Liver (tissue), 9 donors: ENCODE results near the gene NTM. TPM values are rescaled to one million over a fixed set of nuclear protein-coding genes. Genes with fewer than 3 reads are reported as not detected.

Experiments used
- DNase-seq: peaks from one replicate; pipeline ENCODE4 v3.0.0-alpha.2; 2017; ENCODE audit warnings: low spot score
- H3K27ac ChIP-seq, 2 donors: one replicate each; pipeline ENCODE4 v1.7.0; 2013; ENCODE audit warnings: inconsistent platforms in 2 of 2, low read length in 2 of 2, control low read depth in 1 of 2, low read depth in 1 of 2, mild to moderate bottlenecking in 1 of 2
- H3K27me3 ChIP-seq, 4 donors: one replicate each; pipeline versions ENCODE4 v1.6.1 to v1.7.0; 2013; ENCODE audit warnings: low read length in 3 of 4, inconsistent platforms in 1 of 4, mild to moderate bottlenecking in 1 of 4, moderate library complexity in 1 of 4; ENCODE audit not compliant: control insufficient read depth in 4 of 4, insufficient read depth in 4 of 4
- H3K36me3 ChIP-seq, 4 donors: one replicate each; pipeline versions ENCODE4 v1.6.1 to v1.7.0; 2013; ENCODE audit warnings: low read length in 3 of 4, mild to moderate bottlenecking in 3 of 4, low read depth in 1 of 4, moderate library complexity in 1 of 4; ENCODE audit not compliant: control insufficient read depth in 4 of 4, insufficient read depth in 3 of 4
- H3K4me1 ChIP-seq, 4 donors: one replicate each; pipeline versions ENCODE4 v1.6.1 to v1.7.0; 2013; ENCODE audit warnings: low read length in 3 of 4, mild to moderate bottlenecking in 3 of 4, moderate library complexity in 1 of 4; ENCODE audit not compliant: control insufficient read depth in 4 of 4, insufficient read depth in 4 of 4
- H3K4me3 ChIP-seq, 3 donors: one replicate each; pipeline versions ENCODE4 v1.6.1 to v1.7.0; 2013; ENCODE audit warnings: low read length in 3 of 3, control low read depth in 1 of 3, low read depth in 1 of 3, mild to moderate bottlenecking in 1 of 3
- H3K9ac ChIP-seq, 2 donors: one replicate each; pipeline ENCODE4 v1.7.0; 2013; ENCODE audit warnings: low read length in 2 of 2, mild to moderate bottlenecking in 2 of 2, moderate library complexity in 2 of 2, control low read depth in 1 of 2, low read depth in 1 of 2
- H3K9me3 ChIP-seq, 4 donors: one replicate each; pipeline versions ENCODE4 v1.6.1 to v1.7.0; 2013; ENCODE audit warnings: low read length in 3 of 4; ENCODE audit not compliant: control insufficient read depth in 4 of 4
- FOXA1 ChIP-seq: IDR thresholded peaks from 2 replicates; pipeline ENCODE4 v1.6.1; 2016; ENCODE audit warnings: antibody characterized with exemption
- GABPA ChIP-seq, 2 donors: IDR thresholded peaks in 1 of 2; conservative IDR thresholded peaks in 1 of 2; 2 replicates each; pipeline ENCODE4 v1.6.1; 2016; ENCODE audit warnings: antibody characterized with exemption in 2 of 2, mild to moderate bottlenecking in 1 of 2, moderate library complexity in 1 of 2
- HNF4A ChIP-seq, 2 donors: conservative IDR thresholded peaks; 2 replicates each; pipeline ENCODE4 v1.6.1; 2016; ENCODE audit warnings: antibody characterized with exemption in 2 of 2, mild to moderate bottlenecking in 2 of 2
- HNF4G ChIP-seq: IDR thresholded peaks from 2 replicates; pipeline ENCODE4 v1.6.1; 2016; ENCODE audit warnings: antibody characterized with exemption
- JUND ChIP-seq, 2 donors: IDR thresholded peaks; 2 replicates each; pipeline ENCODE4 v1.6.1; 2016; ENCODE audit warnings: antibody characterized with exemption in 2 of 2
- NR2F2 ChIP-seq: IDR thresholded peaks from 2 replicates; pipeline ENCODE4 v1.6.1; 2016; ENCODE audit warnings: antibody characterized with exemption
- RAD21 ChIP-seq, 2 donors: IDR thresholded peaks; 2 replicates each; pipeline ENCODE4 v1.6.1; 2016; ENCODE audit warnings: antibody characterized with exemption in 2 of 2, mild to moderate bottlenecking in 2 of 2
- SP1 ChIP-seq: IDR thresholded peaks from 2 replicates; pipeline ENCODE4 v1.6.1; 2018; ENCODE audit warnings: antibody characterized with exemption, mild to moderate bottlenecking
- TAF1 ChIP-seq: conservative IDR thresholded peaks from 2 replicates; pipeline ENCODE4 v1.6.1; 2016; ENCODE audit warnings: antibody characterized with exemption, mild to moderate bottlenecking
- YY1 ChIP-seq: IDR thresholded peaks from 2 replicates; pipeline ENCODE4 v1.6.1; 2016; ENCODE audit warnings: antibody characterized with exemption, mild to moderate bottlenecking
- WGBS: extraction: QIAGEN DNeasy Blood & Tissue Kit; methylation state at CpG from one replicate; pipeline ENCODE4 v1.1.7; 2013; 5-methylcytosine and 5-hydroxymethylcytosine counted together
- polyA plus RNA-seq, 2 donors: library from polyadenylated mRNA; stranded (reverse) in 1 of 2; unstranded in 1 of 2; fragments of 200-250 nt in 1 of 2; fragments of >200 nt in 1 of 2; fragmentation: Nextera tagmentation in 1 of 2; extraction: Ambion mirVana in 1 of 2; gene quantifications; one replicate each; pipeline versions ENCODE4 v1.2.1 to v1.2.3, GENCODE V29; 2013 to 2015
- total RNA-seq, 2 donors: library from RNA; depleted of rRNA; stranded (reverse); fragments of >200 nt; gene quantifications; one replicate each; pipeline ENCODE4 v1.2.3, GENCODE V29; 2014
- TF ChIP-seq, protein P1 (sequence below): IDR thresholded peaks from 2 replicates; pipeline ENCODE4 v1.6.1; 2016; ENCODE audit warnings: antibody characterized with exemption
- TF ChIP-seq, protein P2 (sequence below): IDR thresholded peaks from 2 replicates; pipeline ENCODE4 v1.6.1; 2016; ENCODE audit warnings: antibody characterized with exemption
- TF ChIP-seq, protein P3 (sequence below): fragments of 150-350 bp; IDR thresholded peaks from 2 replicates; pipeline ENCODE4 v1.5.1; 2017; ENCODE audit warnings: improper control_type of control experiment, low read depth, low read length; ENCODE audit not compliant: missing input control
- donor health status: healthy.
- donor health status: healthy.
- donor health status: healthy.
- donor health status: healthy.
- donor health status: healthy.

The NTM gene
- total and polyA plus RNA-seq, 4 donors: 0.08 to 1.1 (median 0.08) TPM; not detected in 1

DNA sequence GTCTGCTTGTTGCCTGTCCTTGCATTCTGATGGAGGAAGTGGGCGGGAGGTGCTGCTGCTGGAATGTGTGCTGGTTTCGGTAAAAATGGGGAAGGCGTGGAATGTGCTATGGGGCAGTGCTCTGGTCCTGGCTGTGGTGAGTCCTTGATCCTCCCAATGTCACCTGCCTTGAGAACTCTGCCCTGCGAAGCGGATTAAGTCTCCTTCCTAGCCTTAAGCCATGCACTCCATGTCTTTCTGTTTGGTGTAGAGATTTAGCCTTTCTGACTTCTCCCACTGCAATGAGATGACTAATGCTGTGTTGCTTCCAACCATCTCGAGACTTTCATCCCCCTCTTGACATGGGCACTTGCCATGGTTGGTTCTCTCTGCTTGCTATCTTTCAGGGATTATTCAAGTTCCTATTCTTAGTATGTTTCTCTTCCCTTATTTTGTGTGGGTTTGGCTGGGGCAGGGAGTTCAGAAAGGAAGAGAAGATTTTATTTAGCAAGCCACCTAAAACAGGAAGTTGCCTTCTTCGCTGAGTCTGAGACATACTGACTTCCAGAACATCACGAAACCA, 687.9 kb downstream of the NTM start:
- TF ChIP-seq TAF1: no peak
- TF ChIP-seq RAD21 (IDR thresholded peaks at IDR 0.05): no peak
- TF ChIP-seq, protein P1, sequence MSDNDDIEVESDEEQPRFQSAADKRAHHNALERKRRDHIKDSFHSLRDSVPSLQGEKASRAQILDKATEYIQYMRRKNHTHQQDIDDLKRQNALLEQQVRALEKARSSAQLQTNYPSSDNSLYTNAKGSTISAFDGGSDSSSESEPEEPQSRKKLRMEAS: no peak
- TF ChIP-seq, protein P2, sequence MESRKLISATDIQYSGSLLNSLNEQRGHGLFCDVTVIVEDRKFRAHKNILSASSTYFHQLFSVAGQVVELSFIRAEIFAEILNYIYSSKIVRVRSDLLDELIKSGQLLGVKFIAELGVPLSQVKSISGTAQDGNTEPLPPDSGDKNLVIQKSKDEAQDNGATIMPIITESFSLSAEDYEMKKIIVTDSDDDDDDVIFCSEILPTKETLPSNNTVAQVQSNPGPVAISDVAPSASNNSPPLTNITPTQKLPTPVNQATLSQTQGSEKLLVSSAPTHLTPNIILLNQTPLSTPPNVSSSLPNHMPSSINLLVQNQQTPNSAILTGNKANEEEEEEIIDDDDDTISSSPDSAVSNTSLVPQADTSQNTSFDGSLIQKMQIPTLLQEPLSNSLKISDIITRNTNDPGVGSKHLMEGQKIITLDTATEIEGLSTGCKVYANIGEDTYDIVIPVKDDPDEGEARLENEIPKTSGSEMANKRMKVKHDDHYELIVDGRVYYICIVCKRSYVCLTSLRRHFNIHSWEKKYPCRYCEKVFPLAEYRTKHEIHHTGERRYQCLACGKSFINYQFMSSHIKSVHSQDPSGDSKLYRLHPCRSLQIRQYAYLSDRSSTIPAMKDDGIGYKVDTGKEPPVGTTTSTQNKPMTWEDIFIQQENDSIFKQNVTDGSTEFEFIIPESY: no peak
- TF ChIP-seq, protein P3, sequence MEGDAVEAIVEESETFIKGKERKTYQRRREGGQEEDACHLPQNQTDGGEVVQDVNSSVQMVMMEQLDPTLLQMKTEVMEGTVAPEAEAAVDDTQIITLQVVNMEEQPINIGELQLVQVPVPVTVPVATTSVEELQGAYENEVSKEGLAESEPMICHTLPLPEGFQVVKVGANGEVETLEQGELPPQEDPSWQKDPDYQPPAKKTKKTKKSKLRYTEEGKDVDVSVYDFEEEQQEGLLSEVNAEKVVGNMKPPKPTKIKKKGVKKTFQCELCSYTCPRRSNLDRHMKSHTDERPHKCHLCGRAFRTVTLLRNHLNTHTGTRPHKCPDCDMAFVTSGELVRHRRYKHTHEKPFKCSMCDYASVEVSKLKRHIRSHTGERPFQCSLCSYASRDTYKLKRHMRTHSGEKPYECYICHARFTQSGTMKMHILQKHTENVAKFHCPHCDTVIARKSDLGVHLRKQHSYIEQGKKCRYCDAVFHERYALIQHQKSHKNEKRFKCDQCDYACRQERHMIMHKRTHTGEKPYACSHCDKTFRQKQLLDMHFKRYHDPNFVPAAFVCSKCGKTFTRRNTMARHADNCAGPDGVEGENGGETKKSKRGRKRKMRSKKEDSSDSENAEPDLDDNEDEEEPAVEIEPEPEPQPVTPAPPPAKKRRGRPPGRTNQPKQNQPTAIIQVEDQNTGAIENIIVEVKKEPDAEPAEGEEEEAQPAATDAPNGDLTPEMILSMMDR: no peak
- no peak for TF ChIP-seq NR2F2
- no peak for TF ChIP-seq HNF4A (conservative IDR thresholded peaks at IDR 0.05)
- no peak for TF ChIP-seq YY1
- no peak for TF ChIP-seq JUND (IDR thresholded peaks at IDR 0.05)
- no peak for TF ChIP-seq HNF4G
- no peak for TF ChIP-seq GABPA (IDR thresholded peaks at IDR 0.05 in 1 of 2, conservative IDR thresholded peaks at IDR 0.05 in 1 of 2)
- DNase-seq: no peak
- H3K27me3 ChIP-seq: peaks cover 0 to 11% (median 0%) of the 10 kb centered on the region in 4 donors
- H3K4me1 ChIP-seq: no peaks in the 10 kb centered on the region
- no peaks in the 10 kb centered on the region for H3K36me3 ChIP-seq
- 61% methylated on average over 8 of the region's 8 CpGs for WGBS
- no peaks in the 10 kb centered on the region for H3K9me3 ChIP-seq
- H3K27ac ChIP-seq: no peak overlapping the region
- H3K4me3 ChIP-seq: no peak overlapping the region
- no peak overlapping the region for H3K9ac ChIP-seq

DNA sequence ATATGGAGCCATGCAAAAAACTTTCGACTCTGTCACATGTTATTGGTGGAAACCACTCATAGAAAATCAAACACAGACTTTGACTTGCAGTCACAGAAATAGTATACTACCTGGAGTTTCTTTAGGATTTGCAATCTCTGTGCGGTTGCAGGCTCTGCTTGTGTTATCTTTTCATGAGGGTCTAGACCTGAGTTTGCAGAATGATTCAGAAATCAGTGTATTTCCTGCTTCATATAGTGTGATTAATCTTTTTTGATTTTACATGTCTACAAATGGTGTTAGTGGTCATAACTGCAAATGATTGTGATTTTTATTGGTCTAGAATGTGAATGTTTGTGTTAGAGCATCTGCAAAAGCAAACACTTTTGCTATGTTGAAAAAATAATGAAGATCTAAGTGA, 690.2 kb downstream of the NTM start:
- peaks cover 0 to 3% (median 0%) of the 10 kb centered on the region in 4 donors for H3K27me3 ChIP-seq
- no peak for TF ChIP-seq TAF1
- TF ChIP-seq GABPA (IDR thresholded peaks at IDR 0.05 in 1 of 2, conservative IDR thresholded peaks at IDR 0.05 in 1 of 2): no peak
- no peak for TF ChIP-seq SP1
- no peak for DNase-seq
- no peak overlapping the region for H3K27ac ChIP-seq
- no peak overlapping the region for H3K4me3 ChIP-seq
- H3K9me3 ChIP-seq: no peaks in the 10 kb centered on the region
- H3K36me3 ChIP-seq: no peaks in the 10 kb centered on the region
- H3K4me1 ChIP-seq: no peaks in the 10 kb centered on the region
- H3K9ac ChIP-seq: no peak overlapping the region
- 60% methylated on average over 2 of the region's 2 CpGs for WGBS

DNA sequence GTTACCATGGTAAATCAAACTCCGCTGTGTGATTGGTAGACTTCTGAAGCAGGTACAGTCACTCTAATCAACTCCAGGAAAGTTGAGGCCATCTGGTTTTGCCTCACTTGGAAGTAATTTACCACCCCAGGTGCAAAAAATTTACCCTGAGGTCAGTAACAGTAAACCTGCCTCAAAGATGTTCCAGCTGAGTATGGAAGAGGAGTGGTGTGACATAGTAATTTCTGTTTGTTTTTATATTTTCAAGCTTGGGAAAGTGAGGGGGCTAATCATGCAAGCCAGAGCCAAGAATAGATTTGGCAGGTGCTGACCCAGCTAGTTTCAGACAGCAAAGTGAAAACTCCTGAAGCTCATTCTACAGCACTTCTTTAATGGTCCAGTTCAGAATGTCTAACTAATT, 691.6 kb downstream of the NTM start:
- H3K9ac ChIP-seq: no peak overlapping the region
- H3K36me3 ChIP-seq: no peaks in the 10 kb centered on the region
- H3K27me3 ChIP-seq: peaks cover 0 to 3% (median 0%) of the 10 kb centered on the region in 4 donors
- no peaks in the 10 kb centered on the region for H3K9me3 ChIP-seq
- no peaks in the 10 kb centered on the region for H3K4me1 ChIP-seq
- H3K27ac ChIP-seq: no peak overlapping the region
- TF ChIP-seq FOXA1 (no peak), GABPA (IDR thresholded peaks at IDR 0.05 in 1 of 2, conservative IDR thresholded peaks at IDR 0.05 in 1 of 2) (no peak)
- no peak for DNase-seq
- no peak overlapping the region for H3K4me3 ChIP-seq
- WGBS: 88% methylated on average over 1 of the region's 1 CpG
